GM18873 (cell line): ENCODE data around the gene SCD5.

Experiments used
- ATAC-seq: cut with Tn5 transposase; IDR thresholded peaks from one replicate; pipeline ENCODE4 v1.9.1; 2021; ENCODE audit warnings: mild to moderate bottlenecking, moderate library complexity, moderate number of reproducible peaks; ENCODE audit not compliant: unreplicated experiment, low FRiP score

The SCD5 gene

GRCh38 chr4:82797405-82798111 lies 1.0 kb downstream of the SCD5 start:
- ATAC-seq, result no peak

- ATAC-seq, result no peak
These were observed 1.6 kb downstream of the SCD5 start for GRCh38 chr4:82797040-82797404.

- ATAC-seq, result no peak
These were observed 5.5 kb downstream of the SCD5 start for GRCh38 chr4:82792912-82793649.

- ATAC-seq, result no peak
These were observed 7.4 kb downstream of the SCD5 start for GRCh38 chr4:82791179-82791578.

- ATAC-seq, result no peak
These were observed 8.4 kb downstream of the SCD5 start for GRCh38 chr4:82790060-82790660.

- no peak for ATAC-seq
These were observed 9.4 kb downstream of the SCD5 start for GRCh38 chr4:82789025-82789776.

- ATAC-seq, result no peak
These were observed 11.3 kb downstream of the SCD5 start for GRCh38 chr4:82787342-82787741.

GRCh38 chr4:82786828-82787227 lies 11.8 kb downstream of the SCD5 start:
- no peak for ATAC-seq

- ATAC-seq, result no peak
These were observed 12.8 kb downstream of the SCD5 start for GRCh38 chr4:82785611-82786400.

GRCh38 chr4:82784681-82785610 lies 13.7 kb downstream of the SCD5 start:
- no peak for ATAC-seq

GRCh38 chr4:82782626-82783345 lies 15.8 kb downstream of the SCD5 start:
- no peak for ATAC-seq

GRCh38 chr4:82780752-82781231 lies 17.8 kb downstream of the SCD5 start:
- ATAC-seq, result no peak

- no peak for ATAC-seq
These were observed 18.3 kb downstream of the SCD5 start for GRCh38 chr4:82780170-82780751.

GRCh38 chr4:82779032-82779431 lies 19.6 kb downstream of the SCD5 start:
- no peak for ATAC-seq

- no peak for ATAC-seq
These were observed 20.6 kb downstream of the SCD5 start for GRCh38 chr4:82777857-82778525.

GRCh38 chr4:82776925-82777542 lies 21.6 kb downstream of the SCD5 start:
- no peak for ATAC-seq

- ATAC-seq, result no peak
These were observed 23.4 kb downstream of the SCD5 start for GRCh38 chr4:82775243-82775642.
